Smooth muscle cell (in vitro differentiated cells): Measurements from ENCODE around the gene SMIM33. TPM values are rescaled to one million over a fixed set of nuclear protein-coding genes. Genes with fewer than 3 reads are reported as not detected.

Experiments
- DNase-seq: peaks from one replicate; lab custom pipeline; 2025; ENCODE audit not compliant: unreplicated experiment; lab: John Stamatoyannopoulos, UW
- H2AFZ ChIP-seq: fragments of 200-600 bp; sonication (generic); 2 replicates; pipeline ENCODE4 v1.6.0; 2016; ENCODE audit warnings: antibody characterized with exemption, low read depth, mild to moderate bottlenecking
- H3F3A ChIP-seq: fragments of 200-600 bp; sonication (generic); 2 replicates; pipeline ENCODE4 v1.6.0; 2017; ENCODE audit warnings: antibody characterized with exemption, low read depth
- H3K27ac ChIP-seq: fragments of 200-600 bp; sonication (generic); 2 replicates; pipeline ENCODE4 v1.5.1; 2016; ENCODE audit warnings: low read depth, mild to moderate bottlenecking
- H3K27me3 ChIP-seq: fragments of 200-600 bp; sonication (generic); 2 replicates; pipeline ENCODE4 v1.6.1; 2016; ENCODE audit warnings: low read depth, mild to moderate bottlenecking
- H3K36me3 ChIP-seq: fragments of 200-600 bp; sonication (generic); 2 replicates; pipeline ENCODE4 v1.5.1; 2016; ENCODE audit warnings: low read depth
- H3K4me1 ChIP-seq: fragments of 200-600 bp; sonication (generic); 2 replicates; pipeline ENCODE4 v1.5.1; 2016; ENCODE audit warnings: low read depth
- H3K4me2 ChIP-seq: fragments of 200-600 bp; sonication (generic); 2 replicates; pipeline ENCODE4 v1.6.0; 2016; ENCODE audit warnings: mild to moderate bottlenecking
- H3K4me3 ChIP-seq: fragments of 200-600 bp; sonication (generic); 2 replicates; pipeline ENCODE4 v1.5.1; 2016; ENCODE audit warnings: mild to moderate bottlenecking
- H3K79me2 ChIP-seq: fragments of 200-600 bp; sonication (generic); 2 replicates; pipeline ENCODE4 v1.6.0; 2016; ENCODE audit warnings: low read depth, mild to moderate bottlenecking
- H3K9ac ChIP-seq: fragments of 200-600 bp; sonication (generic); 2 replicates; pipeline ENCODE4 v1.6.0; 2016; ENCODE audit warnings: low read depth
- H3K9me3 ChIP-seq: fragments of 200-600 bp; sonication (generic); replicated peaks from 2 replicates; pipeline ENCODE4 v1.5.1; 2016; ENCODE audit warnings: low read depth
- H4K20me1 ChIP-seq: fragments of 200-600 bp; sonication (generic); 2 replicates; pipeline ENCODE4 v1.6.0; 2016; ENCODE audit warnings: low read depth
- WGBS: methylation state at CpG from one replicate; pipeline ENCODE4 v1.1.7; 2016; ENCODE audit warnings: low lambda C conversion rate; 5-methylcytosine and 5-hydroxymethylcytosine counted together
- polyA plus RNA-seq: library from polyadenylated mRNA; unstranded; fragments of >200 nt; fragmentation: Nextera tagmentation; extraction: Ambion mirVana; gene quantifications from 2 replicates; pipeline ENCODE4 v1.2.1, GENCODE V29; 2016
- total RNA-seq: library from RNA; depleted of rRNA; stranded (reverse); fragments of >200 nt; gene quantifications from 2 replicates; pipeline ENCODE4 v1.2.3, GENCODE V29; 2014
- TF ChIP-seq, protein P1 (sequence below): fragments of 200-600 bp; sonication (generic); IDR thresholded peaks from 2 replicates; pipeline ENCODE4 v1.5.1; 2017; ENCODE audit warnings: borderline replicate concordance, mild to moderate bottlenecking, antibody characterized with exemption; ENCODE audit not compliant: insufficient read depth, poor library complexity, severe bottlenecking

Gene SMIM33
- total and polyA plus RNA-seq, 2 experiments from 2014 or later = not detected

DNA sequence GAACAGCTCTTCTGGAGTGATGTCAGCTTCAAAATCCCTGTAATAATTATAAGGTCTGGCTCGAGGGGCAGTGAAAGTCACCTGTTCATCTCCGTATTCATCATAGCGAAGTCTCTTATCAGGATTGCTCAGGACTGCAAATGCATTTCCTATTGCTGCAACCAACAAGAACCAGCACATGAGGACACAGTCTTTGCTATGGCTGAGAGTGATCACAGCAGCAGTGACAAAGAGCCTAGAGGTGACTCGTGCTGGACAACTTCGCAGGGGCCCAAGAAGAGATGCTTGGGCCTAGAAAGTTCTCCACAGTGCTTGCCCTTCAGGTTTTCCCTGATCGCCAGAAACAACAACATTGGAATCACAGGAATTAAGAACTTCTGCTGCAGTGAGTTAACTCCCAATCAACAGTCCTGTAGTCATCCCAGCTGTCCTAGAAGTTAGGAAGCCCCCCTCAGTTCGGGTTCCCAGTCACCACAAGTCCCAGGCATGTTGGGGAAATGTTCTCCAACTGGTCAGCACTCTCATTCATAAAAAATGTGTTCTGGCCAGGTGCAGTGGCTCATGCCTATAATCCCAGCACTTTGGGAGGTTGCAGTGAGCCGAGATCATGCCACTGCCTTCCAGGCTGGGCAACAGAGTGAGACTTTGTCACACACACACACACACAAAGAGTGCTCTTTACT, 44.5 kb upstream of the SMIM33 start:
- no peaks in the 10 kb centered on the region for H3K27me3 ChIP-seq
- H3K4me3 ChIP-seq = no peak overlapping the region
- H3K36me3 ChIP-seq = no peaks in the 10 kb centered on the region
- no peaks in the 10 kb centered on the region for H4K20me1 ChIP-seq
- no peak overlapping the region for H3K4me2 ChIP-seq
- no peak overlapping the region for H2AFZ ChIP-seq
- TF ChIP-seq, protein P1, sequence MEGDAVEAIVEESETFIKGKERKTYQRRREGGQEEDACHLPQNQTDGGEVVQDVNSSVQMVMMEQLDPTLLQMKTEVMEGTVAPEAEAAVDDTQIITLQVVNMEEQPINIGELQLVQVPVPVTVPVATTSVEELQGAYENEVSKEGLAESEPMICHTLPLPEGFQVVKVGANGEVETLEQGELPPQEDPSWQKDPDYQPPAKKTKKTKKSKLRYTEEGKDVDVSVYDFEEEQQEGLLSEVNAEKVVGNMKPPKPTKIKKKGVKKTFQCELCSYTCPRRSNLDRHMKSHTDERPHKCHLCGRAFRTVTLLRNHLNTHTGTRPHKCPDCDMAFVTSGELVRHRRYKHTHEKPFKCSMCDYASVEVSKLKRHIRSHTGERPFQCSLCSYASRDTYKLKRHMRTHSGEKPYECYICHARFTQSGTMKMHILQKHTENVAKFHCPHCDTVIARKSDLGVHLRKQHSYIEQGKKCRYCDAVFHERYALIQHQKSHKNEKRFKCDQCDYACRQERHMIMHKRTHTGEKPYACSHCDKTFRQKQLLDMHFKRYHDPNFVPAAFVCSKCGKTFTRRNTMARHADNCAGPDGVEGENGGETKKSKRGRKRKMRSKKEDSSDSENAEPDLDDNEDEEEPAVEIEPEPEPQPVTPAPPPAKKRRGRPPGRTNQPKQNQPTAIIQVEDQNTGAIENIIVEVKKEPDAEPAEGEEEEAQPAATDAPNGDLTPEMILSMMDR = no peak
- H3K9ac ChIP-seq = no peak overlapping the region
- no peaks in the 10 kb centered on the region for H3K79me2 ChIP-seq
- no peaks in the 10 kb centered on the region for H3K9me3 ChIP-seq
- H3K4me1 ChIP-seq = no peaks in the 10 kb centered on the region
- whole genome bisulfite sequencing = 61% methylated on average over 8 of the region's 8 CpGs
- peak overlapping the region; percentile 28 for H3K27ac ChIP-seq
- DNase-seq = no peak
- H3F3A ChIP-seq = peaks cover 4% of the 10 kb centered on the region

DNA sequence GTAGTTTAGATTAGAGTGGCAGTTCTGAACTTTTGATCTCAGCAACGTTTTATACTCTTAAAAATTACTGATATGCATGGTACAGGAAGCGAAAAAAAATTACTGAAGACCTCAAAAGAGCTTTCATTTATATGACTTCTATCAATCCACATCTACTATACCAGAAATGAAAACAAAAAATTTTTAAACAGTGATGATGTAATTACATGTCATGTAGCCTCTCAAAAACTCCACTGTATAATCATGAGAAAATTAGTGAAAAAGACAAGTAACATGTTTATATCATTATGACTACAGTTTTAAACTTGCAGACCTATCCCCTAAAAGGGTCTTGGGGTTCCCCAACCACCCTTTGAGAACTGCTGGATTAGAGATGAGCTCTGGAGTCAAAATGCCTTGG, 40.8 kb upstream of the SMIM33 start:
- no peak for DNase-seq
- Histone ChIP-seq H3K4me2 (no peak overlapping the region), H2AFZ (no peak overlapping the region), H3K36me3 (no peaks in the 10 kb centered on the region), H4K20me1 (no peaks in the 10 kb centered on the region), H3K79me2 (no peaks in the 10 kb centered on the region), H3K4me3 (no peak overlapping the region), H3K27me3 (no peaks in the 10 kb centered on the region), H3K27ac (no peak overlapping the region), H3F3A (peaks cover 4% of the 10 kb centered on the region), H3K9ac (no peak overlapping the region), H3K4me1 (no peaks in the 10 kb centered on the region), H3K9me3 (no peaks in the 10 kb centered on the region)
- TF ChIP-seq, protein P1 = no peak
- 93% methylated on average over 2 of the region's 2 CpGs for WGBS

DNA sequence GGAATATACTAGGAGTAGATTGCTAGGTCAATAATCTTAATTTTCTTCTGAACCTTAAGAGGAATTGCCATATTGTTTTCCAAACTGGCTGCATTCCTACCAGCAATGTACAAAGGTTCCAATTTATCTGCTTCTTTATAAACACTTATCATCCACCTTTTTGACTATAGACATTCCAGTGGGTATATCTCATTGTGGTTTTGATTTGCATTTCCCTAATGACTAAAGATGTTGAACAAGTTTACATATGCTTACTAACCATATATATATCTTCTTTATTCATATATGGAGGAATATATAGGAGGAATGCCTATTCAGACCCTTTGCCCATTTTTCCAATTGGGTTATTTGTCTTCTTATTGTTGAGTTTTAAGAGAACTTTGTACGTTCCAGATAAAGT, 39.1 kb upstream of the SMIM33 start:
- Histone ChIP-seq H2AFZ (no peak overlapping the region), H3K4me1 (no peaks in the 10 kb centered on the region), H3K27ac (no peak overlapping the region), H3K36me3 (no peaks in the 10 kb centered on the region), H3K79me2 (no peaks in the 10 kb centered on the region), H4K20me1 (no peaks in the 10 kb centered on the region), H3K9me3 (no peaks in the 10 kb centered on the region), H3K4me3 (no peak overlapping the region), H3K4me2 (no peak overlapping the region), H3K27me3 (no peaks in the 10 kb centered on the region), H3K9ac (no peak overlapping the region), H3F3A (no peaks in the 10 kb centered on the region)
- no peak for DNase-seq
- TF ChIP-seq, protein P1 = no peak
- WGBS = 89% methylated on average over 1 of the region's 1 CpG

DNA sequence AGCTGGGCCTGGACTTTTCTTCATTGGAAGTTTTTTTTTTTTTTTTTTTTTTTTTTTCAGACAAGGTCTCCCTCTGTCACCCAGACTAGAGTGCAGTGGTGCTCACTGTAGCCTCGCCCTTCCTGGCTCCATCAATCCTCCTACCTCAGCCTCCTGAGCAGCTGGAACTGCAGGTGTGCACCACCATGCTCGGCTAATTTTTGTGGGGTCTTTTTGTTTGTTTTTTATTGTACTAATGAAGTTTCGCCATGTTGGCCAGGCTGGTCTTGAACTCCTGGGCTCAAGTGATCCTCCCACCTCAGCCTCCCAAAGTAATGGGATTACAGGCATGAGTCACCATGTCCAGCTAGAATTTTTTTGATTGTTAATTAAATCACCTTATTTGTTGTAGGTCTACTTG, 35.1 kb upstream of the SMIM33 start:
- Histone ChIP-seq H3K4me3 (no peak overlapping the region), H2AFZ (no peak overlapping the region), H3K4me2 (no peak overlapping the region), H3K27me3 (no peaks in the 10 kb centered on the region), H3K9me3 (no peaks in the 10 kb centered on the region), H3K79me2 (no peaks in the 10 kb centered on the region), H3K36me3 (no peaks in the 10 kb centered on the region), H3K27ac (no peak overlapping the region), H3K4me1 (peaks cover 5% of the 10 kb centered on the region), H4K20me1 (no peaks in the 10 kb centered on the region), H3K9ac (no peak overlapping the region), H3F3A (peaks cover 5% of the 10 kb centered on the region)
- DNase-seq = no peak
- TF ChIP-seq, protein P1 = no peak
- WGBS = 98% methylated on average over 3 of the region's 3 CpGs
